Measurements from ENCODE around the gene EPHX1.

DNA sequence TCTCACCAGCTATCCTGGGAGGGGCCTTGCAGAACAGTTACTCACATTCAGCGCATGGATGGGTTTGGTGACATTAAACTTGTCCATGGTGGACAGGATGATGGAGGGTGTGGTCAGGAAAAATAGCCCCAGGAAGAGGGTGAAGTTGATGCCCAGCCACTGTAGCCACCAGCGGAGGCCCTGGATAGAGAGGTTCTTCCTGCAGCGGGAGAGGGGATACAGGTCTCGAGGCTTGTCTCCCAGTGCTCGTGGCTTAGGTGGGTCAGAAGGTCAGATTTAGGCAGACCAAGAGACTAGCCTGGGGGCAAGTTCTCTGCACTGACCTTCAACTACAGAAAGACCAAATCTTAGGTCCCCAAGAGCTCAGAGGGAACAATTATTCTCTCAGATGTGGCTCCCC is 49.2 kb downstream of the EPHX1 start:
- TF ChIP-seq, protein P1, sequence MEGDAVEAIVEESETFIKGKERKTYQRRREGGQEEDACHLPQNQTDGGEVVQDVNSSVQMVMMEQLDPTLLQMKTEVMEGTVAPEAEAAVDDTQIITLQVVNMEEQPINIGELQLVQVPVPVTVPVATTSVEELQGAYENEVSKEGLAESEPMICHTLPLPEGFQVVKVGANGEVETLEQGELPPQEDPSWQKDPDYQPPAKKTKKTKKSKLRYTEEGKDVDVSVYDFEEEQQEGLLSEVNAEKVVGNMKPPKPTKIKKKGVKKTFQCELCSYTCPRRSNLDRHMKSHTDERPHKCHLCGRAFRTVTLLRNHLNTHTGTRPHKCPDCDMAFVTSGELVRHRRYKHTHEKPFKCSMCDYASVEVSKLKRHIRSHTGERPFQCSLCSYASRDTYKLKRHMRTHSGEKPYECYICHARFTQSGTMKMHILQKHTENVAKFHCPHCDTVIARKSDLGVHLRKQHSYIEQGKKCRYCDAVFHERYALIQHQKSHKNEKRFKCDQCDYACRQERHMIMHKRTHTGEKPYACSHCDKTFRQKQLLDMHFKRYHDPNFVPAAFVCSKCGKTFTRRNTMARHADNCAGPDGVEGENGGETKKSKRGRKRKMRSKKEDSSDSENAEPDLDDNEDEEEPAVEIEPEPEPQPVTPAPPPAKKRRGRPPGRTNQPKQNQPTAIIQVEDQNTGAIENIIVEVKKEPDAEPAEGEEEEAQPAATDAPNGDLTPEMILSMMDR (conservative IDR thresholded peaks at IDR 0.05; ENCODE audit: low read length), result no peak
- TF ChIP-seq EZH2phosphoT487 (IDR thresholded peaks at IDR 0.05; ENCODE audit: borderline replicate concordance), result no peak
